Measurements from ENCODE around the gene RPGRIP1L. TPM values are rescaled to one million over a fixed set of nuclear protein-coding genes. Genes with fewer than 3 reads are reported as not detected.

Gene RPGRIP1L
- total RNA-seq = 6.0 and 8.7 TPM in 2 replicates

DNA sequence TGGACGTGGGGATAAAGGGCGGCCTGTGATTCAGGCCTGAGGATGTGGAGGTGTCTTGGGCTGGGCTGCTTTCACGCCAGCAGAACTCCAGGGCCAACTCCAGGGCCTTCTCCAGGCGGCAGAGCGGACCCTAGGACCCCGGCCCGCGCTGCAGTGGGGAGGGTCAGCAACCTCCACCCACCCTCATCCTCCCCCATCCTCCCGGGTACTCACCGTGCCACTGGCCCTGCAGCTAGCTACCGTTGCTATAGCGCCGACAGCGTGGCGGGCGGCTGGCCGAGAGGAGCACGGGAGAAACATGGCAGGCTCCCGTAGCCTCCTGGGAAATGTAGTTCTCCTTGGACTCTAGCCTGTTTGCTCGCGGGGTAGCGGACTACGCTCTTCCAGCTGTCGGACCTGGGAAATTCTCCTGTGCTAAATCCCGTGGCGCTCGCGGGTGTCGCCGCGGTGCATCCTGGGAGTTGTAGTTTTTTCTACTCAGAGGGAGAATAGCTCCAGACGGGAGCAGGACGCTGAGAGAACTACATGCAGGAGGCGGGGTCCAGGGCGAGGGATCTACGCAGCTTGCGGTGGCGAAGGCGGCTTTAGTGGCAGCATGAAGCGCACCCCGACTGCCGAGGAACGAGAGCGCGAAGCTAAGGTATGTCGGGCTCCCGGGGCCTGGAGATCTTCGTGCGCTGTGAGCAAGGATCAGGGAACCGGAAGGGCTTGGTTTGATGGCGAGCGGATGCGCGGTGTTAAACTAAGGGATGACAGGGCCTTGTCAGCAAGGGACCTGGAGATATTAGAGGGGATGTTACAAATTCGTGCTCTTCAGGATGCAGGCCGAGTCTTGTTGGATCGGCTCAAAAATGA lies at the start of gene RPGRIP1L, which contains the start of gene FTO:
TSS of gene RPGRIP1L (minus strand) at position 270 of the 855 bp plus-strand sequence. CDS start 3,136 bp downstream, outside the sequence.
TSS of gene FTO (plus strand) at position 567 of the 855 bp plus-strand sequence.

Other genes starting within 250 kb of the RPGRIP1L start
- 28.8 and 36.2 TPM in 2 replicates for gene AKTIP, start 200.7 kb downstream of the RPGRIP1L start, total RNA-seq
- 57.7 and 61.7 TPM in 2 replicates for gene FTO, start 297 bp upstream of the RPGRIP1L start, total RNA-seq

Data from airway epithelial cell (primary cell).